Gastrocnemius medialis (tissue), 4 donors: ENCODE measurements around the gene GUCY2D.

Experiments used
- POLR2A ChIP-seq, 2 donors: fragments of 450-650 bp; IDR thresholded peaks; one replicate each; pipeline ENCODE4 v1.6.1; 2017; ENCODE audit warnings: antibody characterized with exemption in 2 of 2, mild to moderate bottlenecking in 2 of 2, moderate library complexity in 2 of 2
- TF ChIP-seq, protein P1 (sequence below), 5 experiments: fragments of 450-650 bp in 3 of 5; fragments of 200-600 bp in 2 of 5; sonication (generic) in 2 of 5; IDR thresholded peaks in 4 of 5; conservative IDR thresholded peaks in 1 of 5; 1 replicate in 4 of 5; 2 replicates in 1 of 5; pipeline ENCODE4 v1.5.1; 2016 to 2019; ENCODE audit warnings: antibody characterized with exemption in 5 of 5, mild to moderate bottlenecking in 3 of 5, moderate library complexity in 3 of 5

DNA sequence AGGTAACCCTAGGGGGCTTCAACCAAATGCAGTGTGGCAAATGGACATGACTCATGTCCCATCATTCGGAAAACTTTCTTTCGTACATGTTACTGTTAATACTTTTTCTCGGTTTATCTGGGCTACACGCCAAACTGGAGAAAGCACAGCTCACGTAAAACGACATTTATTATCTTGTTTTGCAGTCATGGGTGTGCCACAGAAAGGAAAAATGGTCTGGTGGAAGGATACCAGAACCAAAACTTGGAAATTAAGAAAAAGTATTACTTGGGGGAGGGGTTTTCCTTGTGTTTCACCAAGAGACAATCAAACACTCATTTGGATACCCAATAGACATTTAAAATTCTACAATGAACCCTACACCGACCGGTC is 60.0 kb downstream of the GUCY2D start:
- TF ChIP-seq POLR2A (IDR thresholded peaks at IDR 0.05) = no peak
- TF ChIP-seq, protein P1, sequence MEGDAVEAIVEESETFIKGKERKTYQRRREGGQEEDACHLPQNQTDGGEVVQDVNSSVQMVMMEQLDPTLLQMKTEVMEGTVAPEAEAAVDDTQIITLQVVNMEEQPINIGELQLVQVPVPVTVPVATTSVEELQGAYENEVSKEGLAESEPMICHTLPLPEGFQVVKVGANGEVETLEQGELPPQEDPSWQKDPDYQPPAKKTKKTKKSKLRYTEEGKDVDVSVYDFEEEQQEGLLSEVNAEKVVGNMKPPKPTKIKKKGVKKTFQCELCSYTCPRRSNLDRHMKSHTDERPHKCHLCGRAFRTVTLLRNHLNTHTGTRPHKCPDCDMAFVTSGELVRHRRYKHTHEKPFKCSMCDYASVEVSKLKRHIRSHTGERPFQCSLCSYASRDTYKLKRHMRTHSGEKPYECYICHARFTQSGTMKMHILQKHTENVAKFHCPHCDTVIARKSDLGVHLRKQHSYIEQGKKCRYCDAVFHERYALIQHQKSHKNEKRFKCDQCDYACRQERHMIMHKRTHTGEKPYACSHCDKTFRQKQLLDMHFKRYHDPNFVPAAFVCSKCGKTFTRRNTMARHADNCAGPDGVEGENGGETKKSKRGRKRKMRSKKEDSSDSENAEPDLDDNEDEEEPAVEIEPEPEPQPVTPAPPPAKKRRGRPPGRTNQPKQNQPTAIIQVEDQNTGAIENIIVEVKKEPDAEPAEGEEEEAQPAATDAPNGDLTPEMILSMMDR (IDR thresholded peaks at IDR 0.05 in 4 of 5, conservative IDR thresholded peaks at IDR 0.05 in 1 of 5) = no peak
